ENCODE measurements around the gene MYBPC1.
"Not testable (repeated sequence)": the region's sequence is repeated elsewhere in the genome, so short reads cannot be mapped to it uniquely, and the experiment has no call there.

MYBPC1 gene

GRCh38 chr12:101734482-101734881 is 139.7 kb downstream of the MYBPC1 start:
- DNase-seq, result not testable (repeated sequence)

Data from right kidney (tissue), 1 donor.